GDM1 (cell line): Measurements from ENCODE around the gene DRD5.
"Not testable (repeated sequence)": the region's sequence is repeated elsewhere in the genome, so short reads cannot be mapped to it uniquely, and the experiment has no call there.

Experiments used
- DNase-seq: peaks from one replicate; lab custom pipeline; 2025; lab: John Stamatoyannopoulos, UW

DRD5 gene

GRCh38 chr4:9781343-9782135 lies at the start of gene DRD5:
Gene DRD5, plus strand, starts transcription at chr4:9781634. Its CDS starts 396 bp downstream, at chr4:9782030.
- DNase-seq, result no peak

- DNase-seq, result not testable (repeated sequence)
Observed at GRCh38 chr4:9732256-9732655, 49.2 kb upstream of the DRD5 start.

DNA sequence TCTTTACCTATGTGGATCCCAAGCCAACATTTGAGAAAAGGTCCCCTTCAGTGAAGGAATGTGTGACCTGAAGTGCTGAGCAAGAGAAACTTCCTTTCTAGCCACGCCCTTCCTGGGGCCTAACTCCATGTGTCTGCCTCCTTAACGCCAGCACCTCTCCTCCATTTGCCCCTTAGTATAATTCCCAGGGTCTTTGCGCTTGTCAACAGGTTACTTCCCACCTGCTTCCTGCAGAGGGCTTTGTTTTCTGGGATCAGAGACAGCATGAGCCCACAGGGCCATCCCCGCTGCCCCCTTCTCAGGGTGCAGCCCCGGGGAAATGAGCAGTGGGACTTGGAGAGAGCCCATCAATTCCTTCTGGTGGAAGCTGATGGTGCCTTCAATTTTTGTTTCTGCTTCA lies 45.9 kb upstream of the DRD5 start:
- no peak for DNase-seq

GRCh38 chr4:9737280-9737679 lies 44.2 kb upstream of the DRD5 start:
- not testable (repeated sequence) for DNase-seq

- DNase-seq, result not testable (repeated sequence)
Observed at GRCh38 chr4:9743789-9744188, 37.6 kb upstream of the DRD5 start.

GRCh38 chr4:9745782-9746181 lies 35.7 kb upstream of the DRD5 start:
- DNase-seq, result no peak

DNA sequence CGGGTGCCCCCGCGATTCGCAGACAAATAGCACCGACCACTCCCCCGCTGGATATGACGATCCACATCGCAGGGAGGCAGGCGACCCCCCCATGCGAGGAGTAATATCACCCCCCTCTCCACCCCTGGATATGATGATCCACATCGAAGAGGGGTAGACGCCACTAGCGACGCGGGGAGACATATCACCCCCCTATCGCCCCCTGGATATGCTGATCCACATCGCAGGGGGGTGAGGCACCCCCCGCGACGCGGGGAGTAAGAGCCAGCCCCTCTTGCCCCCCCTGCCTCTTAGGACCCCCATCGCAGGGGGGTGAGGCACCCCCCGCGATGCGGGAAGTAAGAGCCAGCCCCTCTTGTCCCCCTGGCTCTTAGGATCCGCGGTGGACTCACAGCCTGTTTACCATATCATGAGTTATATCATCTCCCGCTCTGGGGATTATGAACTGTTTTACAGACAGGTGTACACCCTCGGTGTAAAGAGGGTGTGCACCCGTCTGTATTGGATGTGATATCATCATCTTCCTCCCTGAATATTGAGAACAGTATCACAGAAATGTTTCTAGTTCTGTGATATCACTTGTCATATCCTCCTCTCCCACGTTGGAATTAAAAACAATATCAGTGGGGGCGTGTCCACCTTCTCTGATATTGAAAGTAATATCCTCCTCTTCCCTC lies 22.7 kb upstream of the DRD5 start:
- no peak for DNase-seq

GRCh38 chr4:9762823-9763475 lies 18.5 kb upstream of the DRD5 start:
- DNase-seq, result peak; percentile 51

DNA sequence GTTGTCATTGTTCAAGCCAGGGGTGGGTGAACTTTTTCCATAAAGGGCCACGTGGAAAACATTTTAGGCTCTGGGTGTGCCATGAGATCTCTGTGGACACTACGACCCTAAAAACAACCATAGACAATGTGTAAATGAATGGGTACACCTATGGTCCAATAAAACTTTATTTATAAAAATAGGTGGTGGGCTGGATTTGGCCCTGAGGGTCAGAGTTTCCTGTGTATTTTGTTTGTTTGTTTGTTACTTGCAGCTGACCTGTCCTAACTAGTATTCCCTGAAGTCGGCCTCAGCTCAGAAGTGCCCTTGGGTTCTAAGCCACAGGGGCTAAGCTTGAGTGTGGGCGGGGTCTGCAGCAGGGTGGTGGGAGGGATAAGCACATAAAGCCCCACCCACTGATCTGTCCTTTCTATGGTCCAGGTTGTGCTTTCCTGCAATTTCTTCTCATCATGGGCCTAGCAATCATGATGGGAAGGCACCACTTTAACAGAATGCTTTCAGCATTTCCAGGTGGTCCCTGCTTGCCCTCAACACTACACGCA lies 17.2 kb upstream of the DRD5 start:
- DNase-seq, result no peak

- no peak for DNase-seq
Observed at GRCh38 chr4:9765091-9765490, 16.3 kb upstream of the DRD5 start.

DNA sequence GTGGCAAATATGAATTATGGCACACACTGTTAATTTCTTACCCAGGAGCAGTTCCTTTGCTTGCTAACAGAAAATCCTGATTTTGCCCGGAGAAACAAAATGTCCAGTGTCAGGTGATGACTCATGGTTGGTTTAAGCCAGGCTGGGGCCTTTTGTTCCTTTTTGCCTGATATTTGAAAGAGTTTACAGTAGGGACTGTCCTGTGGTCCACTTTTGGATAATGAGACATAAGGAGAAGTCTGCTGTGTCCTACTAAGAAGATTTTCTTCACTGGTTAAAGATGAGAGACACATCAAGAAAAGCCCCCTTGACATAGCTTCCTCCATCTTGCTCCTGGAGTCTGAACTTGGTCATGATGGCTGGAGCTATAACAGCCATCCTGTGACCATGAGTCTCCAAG lies 12.1 kb upstream of the DRD5 start:
- no peak for DNase-seq

DNA sequence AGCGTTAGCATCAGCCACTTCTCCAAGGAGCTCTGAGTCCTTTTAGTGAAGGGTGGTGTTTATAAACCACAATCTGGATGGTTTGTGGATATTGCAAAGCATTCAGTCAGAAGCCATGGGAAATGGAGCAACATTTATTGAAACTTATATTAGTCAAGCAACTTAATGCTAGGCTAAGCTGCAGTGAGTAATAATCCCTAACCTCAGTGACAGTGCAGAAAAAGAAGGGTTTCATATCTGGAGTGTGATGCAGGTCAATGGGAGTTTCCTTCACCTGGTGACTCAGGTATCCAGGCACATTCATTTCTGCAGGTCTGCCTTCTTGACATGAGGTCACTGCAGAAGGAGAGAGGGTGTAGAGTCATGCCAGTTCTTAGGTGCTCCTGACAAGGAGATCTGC lies 10.4 kb upstream of the DRD5 start:
- no peak for DNase-seq

DNA sequence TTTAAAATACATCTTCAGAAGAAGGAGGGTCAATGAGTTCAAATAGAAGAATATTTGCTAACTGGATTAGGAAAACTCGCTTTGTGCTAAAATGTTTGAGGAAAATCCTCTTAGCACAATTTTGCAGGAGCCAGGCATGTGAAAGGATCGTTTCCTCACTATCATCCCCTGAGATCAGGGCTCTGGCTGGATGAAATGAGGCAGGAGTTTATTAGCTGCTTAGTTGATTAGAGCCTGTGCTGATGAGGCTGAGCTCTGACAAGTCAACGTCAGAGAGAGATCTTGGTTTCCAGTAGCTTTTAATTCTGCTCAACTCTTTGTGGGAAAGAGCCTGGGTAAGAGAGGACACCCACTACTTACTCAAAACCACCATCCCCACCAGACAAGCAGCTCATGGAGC lies 8.0 kb upstream of the DRD5 start:
- no peak for DNase-seq

DNA sequence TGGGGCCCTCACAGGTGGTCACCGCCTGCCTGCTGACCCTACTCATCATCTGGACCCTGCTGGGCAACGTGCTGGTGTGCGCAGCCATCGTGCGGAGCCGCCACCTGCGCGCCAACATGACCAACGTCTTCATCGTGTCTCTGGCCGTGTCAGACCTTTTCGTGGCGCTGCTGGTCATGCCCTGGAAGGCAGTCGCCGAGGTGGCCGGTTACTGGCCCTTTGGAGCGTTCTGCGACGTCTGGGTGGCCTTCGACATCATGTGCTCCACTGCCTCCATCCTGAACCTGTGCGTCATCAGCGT lies 652 bp downstream of the DRD5 start:
- DNase-seq, result no peak

DNA sequence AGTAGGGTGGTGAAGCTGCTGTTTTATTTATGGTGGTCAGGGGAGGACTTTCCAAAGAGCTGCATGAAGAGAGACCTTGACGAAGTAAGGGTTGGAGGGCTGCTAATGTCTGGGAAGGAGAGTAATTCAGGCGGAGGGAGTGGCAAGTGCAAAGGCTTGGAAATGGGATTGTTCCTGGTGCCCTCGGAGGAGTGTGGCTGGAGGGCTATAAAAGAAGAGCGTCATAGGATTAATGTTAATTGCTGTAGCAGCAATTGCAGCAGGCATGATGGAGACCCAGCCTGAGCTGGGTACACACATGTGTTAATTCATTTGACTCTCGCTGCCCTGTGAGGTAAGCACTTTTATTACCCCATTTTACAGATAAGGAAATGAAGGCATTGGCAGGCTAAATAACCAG lies 4.5 kb downstream of the DRD5 start:
- DNase-seq, result not testable (repeated sequence)

DNA sequence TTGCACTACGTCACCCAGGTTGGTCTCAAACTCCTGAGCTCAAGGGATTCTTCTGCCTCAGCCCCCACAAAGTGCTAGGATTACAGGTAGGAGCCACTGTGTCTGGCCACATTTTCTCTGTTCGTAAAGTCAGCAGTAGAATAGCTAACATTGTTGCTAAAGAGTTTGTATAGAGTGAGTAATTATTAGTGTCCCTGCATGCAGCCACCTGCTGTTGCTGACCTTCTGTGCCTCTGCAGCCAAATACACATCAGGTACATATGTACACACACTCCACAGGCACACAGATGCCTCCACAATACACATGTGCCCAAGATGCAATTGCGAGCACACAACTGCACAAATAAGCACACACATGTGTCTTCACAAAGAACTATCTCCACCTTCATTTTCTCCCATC lies 10.9 kb downstream of the DRD5 start:
- no peak for DNase-seq

GRCh38 chr4:9796641-9797040 lies 15.2 kb downstream of the DRD5 start:
- not testable (repeated sequence) for DNase-seq

GRCh38 chr4:9800848-9801247 lies 19.4 kb downstream of the DRD5 start:
- no peak for DNase-seq

DNA sequence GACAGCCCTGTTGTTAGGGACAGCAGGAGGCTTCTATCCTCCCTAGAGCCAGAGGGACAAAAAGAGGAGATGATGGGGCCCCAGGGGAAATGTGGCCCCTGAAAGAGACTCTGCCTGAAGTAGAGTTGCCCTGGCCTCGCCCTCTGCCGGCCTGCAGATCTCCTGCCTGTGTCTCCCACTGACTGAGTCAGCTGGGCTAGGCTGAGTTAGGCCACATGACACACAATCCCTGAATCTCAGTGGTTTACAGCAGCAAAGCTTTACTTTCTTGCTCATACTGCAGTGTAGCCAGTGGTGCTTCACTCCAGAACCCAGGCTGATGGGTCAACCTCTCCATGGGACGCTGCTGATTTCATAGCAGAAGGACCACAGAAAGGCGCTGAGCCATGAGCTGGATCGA lies 23.5 kb downstream of the DRD5 start:
- DNase-seq, result no peak

- DNase-seq, result no peak
Observed at GRCh38 chr4:9808077-9808476, 26.6 kb downstream of the DRD5 start.

- DNase-seq, result no peak
Observed at GRCh38 chr4:9811806-9812205, 30.4 kb downstream of the DRD5 start.

- DNase-seq, result no peak
Observed at GRCh38 chr4:9812501-9813340, 31.3 kb downstream of the DRD5 start.
